ENCODE data around the gene ACYP1. TPM values are rescaled to one million over a fixed set of nuclear protein-coding genes. Genes with fewer than 3 reads are reported as not detected.

Gene ACYP1
- polyA plus RNA-seq, 3 donors, result 2.8 to 11.8 (median 4.3) TPM

- no peak overlapping the region for H3K27ac Mint-ChIP-seq
- TF ChIP-seq, protein P1, sequence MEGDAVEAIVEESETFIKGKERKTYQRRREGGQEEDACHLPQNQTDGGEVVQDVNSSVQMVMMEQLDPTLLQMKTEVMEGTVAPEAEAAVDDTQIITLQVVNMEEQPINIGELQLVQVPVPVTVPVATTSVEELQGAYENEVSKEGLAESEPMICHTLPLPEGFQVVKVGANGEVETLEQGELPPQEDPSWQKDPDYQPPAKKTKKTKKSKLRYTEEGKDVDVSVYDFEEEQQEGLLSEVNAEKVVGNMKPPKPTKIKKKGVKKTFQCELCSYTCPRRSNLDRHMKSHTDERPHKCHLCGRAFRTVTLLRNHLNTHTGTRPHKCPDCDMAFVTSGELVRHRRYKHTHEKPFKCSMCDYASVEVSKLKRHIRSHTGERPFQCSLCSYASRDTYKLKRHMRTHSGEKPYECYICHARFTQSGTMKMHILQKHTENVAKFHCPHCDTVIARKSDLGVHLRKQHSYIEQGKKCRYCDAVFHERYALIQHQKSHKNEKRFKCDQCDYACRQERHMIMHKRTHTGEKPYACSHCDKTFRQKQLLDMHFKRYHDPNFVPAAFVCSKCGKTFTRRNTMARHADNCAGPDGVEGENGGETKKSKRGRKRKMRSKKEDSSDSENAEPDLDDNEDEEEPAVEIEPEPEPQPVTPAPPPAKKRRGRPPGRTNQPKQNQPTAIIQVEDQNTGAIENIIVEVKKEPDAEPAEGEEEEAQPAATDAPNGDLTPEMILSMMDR (IDR thresholded peaks at IDR 0.05), result no peak
- Histone ChIP-seq H3K36me3 (replicated peaks in 1 of 2; ENCODE audit: control insufficient read depth in 1 of 2, insufficient read depth in 2 of 2, low read length in 2 of 2) (peaks cover 33 to 47% of the 10 kb centered on the region in 2 donors), H3K27ac (ENCODE audit: low read depth in 1 of 2, low read length in 2 of 2) (no peak overlapping the region), H3K4me3 (replicated peaks in 1 of 3; ENCODE audit: low read depth in 2 of 3, low read length in 3 of 3) (no peak overlapping the region), H3K4me1 (ENCODE audit: control insufficient read depth in 1 of 2, insufficient read depth in 2 of 2, low read length in 2 of 2) (no peaks in the 10 kb centered on the region), H3K9me3 (replicated peaks in 1 of 2; ENCODE audit: control insufficient read depth in 1 of 2, insufficient read depth in 1 of 2, low read length in 2 of 2) (no peaks in the 10 kb centered on the region), H3K79me2 (ENCODE audit: insufficient read depth, low read length) (no peaks in the 10 kb centered on the region), H2AFZ (ENCODE audit: insufficient read depth, low read depth, low read length, poor library complexity, severe bottlenecking) (no peak overlapping the region), H4K20me1 (ENCODE audit: insufficient read depth, low read length) (no peaks in the 10 kb centered on the region), H3K27me3 (ENCODE audit: control insufficient read depth in 2 of 2, insufficient read depth in 2 of 2, low read length in 2 of 2) (no peaks in the 10 kb centered on the region), H3K4me2 (replicated peaks; ENCODE audit: extremely low read depth, low read length, poor library complexity, severe bottlenecking) (no peak overlapping the region), H3K9ac (ENCODE audit: insufficient read depth, low read length, poor library complexity, severe bottlenecking) (no peak overlapping the region)
- H3K9me3 Mint-ChIP-seq, result no peaks in the 10 kb centered on the region
- no peak for DNase-seq
- H3K27me3 Mint-ChIP-seq (ENCODE audit: low read depth in 3 of 3), result no peaks in the 10 kb centered on the region
- 100% methylated on average over 2 of the region's 6 CpGs for WGBS (ENCODE audit: insufficient coverage)
- intact Hi-C loops (cut with micrococcal nuclease), result no loop called here
- peaks cover 39 to 56% of the 10 kb centered on the region in 2 donors for H3K36me3 Mint-ChIP-seq
- peaks cover 6% of the 10 kb centered on the region for H3K4me1 Mint-ChIP-seq
- no peak overlapping the region for H3K4me3 Mint-ChIP-seq
Observed at GRCh38 chr14:75042035-75042434, 21.8 kb downstream of the ACYP1 start.

DNA sequence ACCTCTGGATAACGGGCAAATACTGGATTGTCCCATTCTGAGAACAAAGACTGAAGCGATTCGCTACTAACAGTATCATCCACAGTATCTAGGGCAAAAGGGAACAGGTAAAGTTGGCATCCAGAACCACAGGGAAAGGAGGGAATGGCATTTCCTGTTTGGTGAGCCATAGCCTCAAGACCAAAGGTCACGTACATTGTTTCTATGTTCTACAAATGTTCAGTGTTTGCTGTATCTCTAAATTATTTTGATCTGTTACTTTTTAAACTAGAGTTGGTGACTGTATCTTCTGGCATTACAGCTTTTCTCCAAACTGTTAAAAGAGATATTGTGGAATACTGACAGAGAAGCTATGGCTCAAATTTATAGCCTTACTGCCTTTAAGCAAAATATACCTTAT is 22.2 kb downstream of the ACYP1 start:
- Mint-ChIP-seq H3K36me3 (peaks cover 43 to 60% of the 10 kb centered on the region in 2 donors), H3K27me3 (ENCODE audit: low read depth in 3 of 3) (no peaks in the 10 kb centered on the region), H3K27ac (no peak overlapping the region), H3K4me3 (no peak overlapping the region), H3K9me3 (no peaks in the 10 kb centered on the region), H3K4me1 (peaks cover 6% of the 10 kb centered on the region)
- TF ChIP-seq, protein P1 (IDR thresholded peaks at IDR 0.05), result no peak
- WGBS (ENCODE audit: insufficient coverage), result no CpG with 5 or more reads among the region's 4 CpGs
- Histone ChIP-seq H3K27me3 (ENCODE audit: control insufficient read depth in 2 of 2, insufficient read depth in 2 of 2, low read length in 2 of 2) (no peaks in the 10 kb centered on the region), H3K9me3 (replicated peaks in 1 of 2; ENCODE audit: control insufficient read depth in 1 of 2, insufficient read depth in 1 of 2, low read length in 2 of 2) (no peaks in the 10 kb centered on the region), H3K36me3 (replicated peaks in 1 of 2; ENCODE audit: control insufficient read depth in 1 of 2, insufficient read depth in 2 of 2, low read length in 2 of 2) (peaks cover 36 to 52% of the 10 kb centered on the region in 2 donors), H3K79me2 (ENCODE audit: insufficient read depth, low read length) (no peaks in the 10 kb centered on the region), H3K4me1 (ENCODE audit: control insufficient read depth in 1 of 2, insufficient read depth in 2 of 2, low read length in 2 of 2) (no peaks in the 10 kb centered on the region), H3K9ac (ENCODE audit: insufficient read depth, low read length, poor library complexity, severe bottlenecking) (no peak overlapping the region), H3K27ac (ENCODE audit: low read depth in 1 of 2, low read length in 2 of 2) (no peak overlapping the region), H3K4me3 (replicated peaks in 1 of 3; ENCODE audit: low read depth in 2 of 3, low read length in 3 of 3) (no peak overlapping the region), H2AFZ (ENCODE audit: insufficient read depth, low read depth, low read length, poor library complexity, severe bottlenecking) (no peak overlapping the region), H3K4me2 (replicated peaks; ENCODE audit: extremely low read depth, low read length, poor library complexity, severe bottlenecking) (no peak overlapping the region), H4K20me1 (ENCODE audit: insufficient read depth, low read length) (no peaks in the 10 kb centered on the region)
- intact Hi-C loops (cut with micrococcal nuclease), result no loop called here
- no peak for DNase-seq
